ENCODE data around the gene ZNRF3.

- TF ChIP-seq, protein P1, sequence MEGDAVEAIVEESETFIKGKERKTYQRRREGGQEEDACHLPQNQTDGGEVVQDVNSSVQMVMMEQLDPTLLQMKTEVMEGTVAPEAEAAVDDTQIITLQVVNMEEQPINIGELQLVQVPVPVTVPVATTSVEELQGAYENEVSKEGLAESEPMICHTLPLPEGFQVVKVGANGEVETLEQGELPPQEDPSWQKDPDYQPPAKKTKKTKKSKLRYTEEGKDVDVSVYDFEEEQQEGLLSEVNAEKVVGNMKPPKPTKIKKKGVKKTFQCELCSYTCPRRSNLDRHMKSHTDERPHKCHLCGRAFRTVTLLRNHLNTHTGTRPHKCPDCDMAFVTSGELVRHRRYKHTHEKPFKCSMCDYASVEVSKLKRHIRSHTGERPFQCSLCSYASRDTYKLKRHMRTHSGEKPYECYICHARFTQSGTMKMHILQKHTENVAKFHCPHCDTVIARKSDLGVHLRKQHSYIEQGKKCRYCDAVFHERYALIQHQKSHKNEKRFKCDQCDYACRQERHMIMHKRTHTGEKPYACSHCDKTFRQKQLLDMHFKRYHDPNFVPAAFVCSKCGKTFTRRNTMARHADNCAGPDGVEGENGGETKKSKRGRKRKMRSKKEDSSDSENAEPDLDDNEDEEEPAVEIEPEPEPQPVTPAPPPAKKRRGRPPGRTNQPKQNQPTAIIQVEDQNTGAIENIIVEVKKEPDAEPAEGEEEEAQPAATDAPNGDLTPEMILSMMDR (IDR thresholded peaks at IDR 0.05) = no peak
- TF ChIP-seq POLR2A (IDR thresholded peaks at IDR 0.05) = no peak
- TF ChIP-seq POLR2AphosphoS5 (IDR thresholded peaks at IDR 0.05; ENCODE audit: insufficient read depth in 1 of 2, low read depth in 1 of 2) = no peak
These were observed 57.1 kb downstream of the ZNRF3 start for GRCh38 chr22:28940441-28940840.
